HG03108 (cell line): ENCODE results near the gene SLC30A3.
"Not testable (repeated sequence)": the region's sequence is repeated elsewhere in the genome, so short reads cannot be mapped to it uniquely, and the experiment has no call there.

ENCODE experiments used
- ATAC-seq: cut with Tn5 transposase; IDR thresholded peaks from one replicate; pipeline ENCODE4 v1.9.1; 2021; ENCODE audit warnings: moderate library complexity; ENCODE audit not compliant: unreplicated experiment

The SLC30A3 gene

DNA sequence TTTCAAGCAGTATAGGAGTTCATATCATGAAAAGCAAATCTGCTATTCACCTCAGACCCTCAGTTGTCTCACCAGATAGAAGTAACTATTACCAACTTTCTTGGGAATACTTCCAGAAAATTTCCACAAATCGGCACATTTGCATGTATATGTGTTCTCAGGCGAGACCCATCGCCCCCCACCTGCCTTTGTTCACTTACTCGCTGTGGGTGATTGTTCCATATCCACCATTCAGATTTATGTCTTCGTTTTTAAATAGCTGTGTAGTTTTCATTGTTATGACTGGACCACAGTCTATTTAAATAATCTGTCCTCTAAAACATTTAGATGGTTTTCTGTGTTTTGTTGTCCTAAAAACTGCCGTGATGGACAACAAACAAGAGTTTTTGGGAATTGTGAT, 22.6 kb upstream of the SLC30A3 start:
- ATAC-seq, result no peak

DNA sequence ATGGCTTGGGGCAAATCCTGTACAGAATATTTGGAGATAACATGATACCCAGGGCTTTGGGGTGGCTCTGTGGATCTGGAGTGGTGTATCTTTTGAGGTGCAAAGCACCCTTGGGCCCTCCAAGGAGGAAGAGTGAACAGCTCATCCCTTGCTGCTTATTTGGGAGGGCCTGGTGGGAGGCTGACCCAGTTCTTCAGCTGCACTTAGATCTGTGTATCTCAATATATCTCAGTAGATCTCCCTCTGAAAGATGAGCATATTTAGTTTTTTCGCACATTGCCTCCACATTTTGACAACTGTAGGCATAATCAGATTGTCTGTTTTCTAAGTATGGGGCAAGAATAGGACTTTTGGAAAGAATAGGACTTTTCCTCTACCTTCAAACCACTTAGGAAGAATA, 22.1 kb upstream of the SLC30A3 start:
- no peak for ATAC-seq

DNA sequence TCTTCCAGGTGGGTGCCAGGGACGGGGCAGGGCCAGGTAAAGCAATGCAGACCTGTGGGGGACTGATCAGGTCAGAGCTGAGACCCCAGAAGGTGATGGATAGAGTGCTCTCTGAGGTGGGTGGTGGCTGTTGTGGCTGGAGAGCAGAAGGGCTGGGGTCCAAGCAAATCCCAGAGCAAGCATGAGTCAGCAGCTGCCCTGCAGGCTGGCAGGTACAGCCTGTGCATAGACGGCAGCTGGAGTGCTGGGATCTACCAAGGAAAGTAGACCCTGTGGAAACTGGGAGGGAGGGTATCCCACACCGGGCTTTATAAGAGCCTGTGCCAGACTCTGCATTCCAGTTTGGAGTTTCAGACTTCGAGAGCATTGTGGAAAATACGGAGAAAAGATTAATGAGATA, 20.0 kb upstream of the SLC30A3 start:
- no peak for ATAC-seq

DNA sequence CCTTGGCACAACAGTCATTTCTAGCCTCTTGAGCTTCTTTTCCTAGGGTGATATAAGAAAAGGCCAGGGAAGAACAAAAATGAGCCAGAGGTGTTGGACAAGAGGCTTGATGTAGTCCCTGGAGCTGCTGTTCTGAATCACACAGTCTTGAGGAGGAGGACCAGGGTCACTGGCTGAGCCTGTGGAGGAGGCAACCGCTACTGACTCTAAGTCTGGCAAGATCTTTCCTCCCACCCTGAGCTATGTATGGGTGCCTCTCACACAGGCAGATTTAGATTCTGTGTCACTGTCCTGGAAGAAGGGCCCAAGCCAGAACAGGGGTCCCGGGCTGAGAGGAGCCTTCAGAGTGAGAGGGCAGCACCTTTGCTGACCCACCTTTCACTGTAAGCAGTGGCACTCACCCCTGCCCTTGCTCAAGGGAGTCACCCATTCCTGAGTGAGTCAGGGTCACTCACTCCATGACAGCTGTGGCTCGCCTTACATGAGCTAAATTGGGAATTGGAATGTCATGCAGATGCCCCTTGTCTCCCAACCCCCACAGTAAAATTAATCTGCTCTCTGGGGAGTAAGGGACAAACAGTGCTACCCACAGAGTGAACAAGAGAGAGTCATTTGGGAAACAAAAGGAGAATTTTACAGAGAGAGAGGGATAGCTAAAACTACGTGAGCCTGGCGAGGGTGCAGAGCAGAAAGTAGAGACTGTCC, 19.2 kb upstream of the SLC30A3 start, which contains the start of gene TRIM54:
TRIM54 (plus strand) TSS at position 575 of the 705 bp plus-strand sequence. CDS start 303 bp downstream, outside the sequence.
- ATAC-seq, result no peak

DNA sequence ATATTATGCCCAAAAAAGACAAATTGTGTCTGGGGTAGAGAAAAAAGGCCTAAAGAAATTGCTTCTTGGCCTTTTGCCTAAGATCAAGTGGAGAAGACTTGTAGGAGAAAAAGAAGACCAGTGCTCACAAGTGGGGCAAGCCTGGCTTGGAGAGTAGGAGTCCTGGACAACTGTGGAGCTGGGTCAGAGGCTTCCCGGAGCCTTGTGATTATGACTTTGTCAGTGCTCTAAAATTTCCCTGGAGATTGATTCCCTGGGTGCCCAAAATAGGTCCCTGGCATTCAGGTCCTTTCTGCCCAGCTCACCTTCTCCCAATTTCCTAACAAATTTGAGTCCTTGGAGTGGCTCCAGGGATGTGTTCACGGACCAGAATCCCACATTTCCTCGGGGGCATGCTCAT, 18.6 kb upstream of the SLC30A3 start:
- ATAC-seq, result no peak

DNA sequence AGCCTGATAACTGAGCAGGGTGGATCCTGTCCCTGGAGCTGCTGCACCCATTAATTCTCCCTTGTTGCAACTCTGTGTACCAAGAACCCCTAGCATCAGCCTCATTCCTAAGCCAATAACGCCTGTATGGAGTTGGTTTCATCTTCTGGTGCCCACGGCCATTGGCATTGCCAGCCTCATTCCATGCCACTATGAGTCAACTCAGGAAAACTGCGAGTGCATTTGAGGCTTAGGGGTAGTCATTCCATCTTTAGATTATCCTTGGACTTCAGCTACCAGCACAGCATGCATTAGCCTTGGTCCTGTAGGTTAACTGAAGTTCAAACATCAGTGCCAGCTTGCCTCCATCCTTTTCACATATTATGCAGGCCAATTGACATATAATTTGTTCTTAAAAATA, 18.0 kb upstream of the SLC30A3 start:
- no peak for ATAC-seq

DNA sequence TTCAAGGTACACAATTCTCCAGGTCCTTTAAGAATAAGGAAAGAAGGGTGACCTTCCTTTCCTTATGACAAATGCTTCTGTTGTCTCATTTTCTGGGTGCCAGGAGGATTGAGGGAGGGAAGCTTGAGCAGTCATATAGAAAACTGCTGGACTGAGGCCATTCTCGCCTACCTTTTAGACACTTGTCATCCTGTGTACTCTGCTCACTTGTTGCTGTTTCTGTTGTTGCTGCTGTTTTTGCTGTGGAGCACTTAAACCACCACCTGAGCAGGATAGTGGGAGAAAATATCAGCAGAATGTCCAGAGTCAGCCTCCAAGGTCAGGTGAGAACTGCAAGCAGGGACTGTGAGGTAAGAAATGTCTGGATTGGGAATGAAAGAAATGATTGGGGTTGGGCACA, 15.2 kb upstream of the SLC30A3 start:
- ATAC-seq, result no peak

DNA sequence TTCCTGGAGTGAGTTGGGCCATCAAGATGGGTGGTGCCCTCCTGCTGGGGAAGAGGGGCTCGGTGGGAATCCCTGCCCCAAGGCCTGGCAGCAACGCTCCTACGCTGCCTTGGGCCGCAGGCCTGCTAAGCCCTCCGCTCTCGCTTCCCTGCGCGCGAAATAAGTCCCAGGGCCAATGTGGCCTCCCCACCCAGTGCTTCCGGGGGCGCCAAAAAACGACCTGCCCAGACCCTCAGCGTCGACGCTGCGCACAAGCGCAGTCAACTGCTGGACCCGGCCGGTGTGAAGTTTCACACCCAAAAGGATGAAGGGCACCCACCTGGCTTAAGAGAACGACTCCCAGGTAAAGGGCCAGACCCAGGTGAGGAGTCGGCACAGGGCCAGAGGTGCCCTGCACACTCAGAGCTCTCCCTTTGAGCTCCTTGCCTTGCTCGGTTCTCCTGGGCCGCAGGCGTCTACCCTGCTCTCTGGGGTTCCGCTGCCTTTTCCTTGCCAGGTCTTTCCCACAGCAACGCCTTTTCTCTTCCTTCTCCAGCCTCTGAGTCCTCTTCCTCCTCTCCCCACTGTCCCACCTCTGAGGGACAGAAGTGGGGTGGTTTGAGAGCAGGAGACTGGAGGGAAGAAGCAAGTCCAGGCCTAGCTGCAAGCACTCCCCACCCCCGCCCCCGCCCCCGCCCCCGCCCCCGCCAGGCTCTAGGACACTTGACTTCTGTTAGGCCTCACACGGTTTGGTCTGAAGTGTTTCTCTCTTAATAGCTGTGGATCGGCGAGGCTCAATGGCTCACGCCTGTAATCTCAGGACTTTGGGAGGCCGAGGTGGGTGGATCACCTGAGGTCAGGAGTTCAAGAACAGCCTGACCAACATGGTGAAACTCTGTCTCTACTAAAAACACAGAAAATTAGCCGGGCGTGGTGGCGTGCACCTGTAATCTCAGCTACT, 12.6 kb upstream of the SLC30A3 start, which contains the start of gene DNAJC5G:
DNAJC5G (plus strand) TSS at position 223 of the 940 bp plus-strand sequence. CDS start 1,296 bp downstream, outside the sequence.
- ATAC-seq, result no peak

DNA sequence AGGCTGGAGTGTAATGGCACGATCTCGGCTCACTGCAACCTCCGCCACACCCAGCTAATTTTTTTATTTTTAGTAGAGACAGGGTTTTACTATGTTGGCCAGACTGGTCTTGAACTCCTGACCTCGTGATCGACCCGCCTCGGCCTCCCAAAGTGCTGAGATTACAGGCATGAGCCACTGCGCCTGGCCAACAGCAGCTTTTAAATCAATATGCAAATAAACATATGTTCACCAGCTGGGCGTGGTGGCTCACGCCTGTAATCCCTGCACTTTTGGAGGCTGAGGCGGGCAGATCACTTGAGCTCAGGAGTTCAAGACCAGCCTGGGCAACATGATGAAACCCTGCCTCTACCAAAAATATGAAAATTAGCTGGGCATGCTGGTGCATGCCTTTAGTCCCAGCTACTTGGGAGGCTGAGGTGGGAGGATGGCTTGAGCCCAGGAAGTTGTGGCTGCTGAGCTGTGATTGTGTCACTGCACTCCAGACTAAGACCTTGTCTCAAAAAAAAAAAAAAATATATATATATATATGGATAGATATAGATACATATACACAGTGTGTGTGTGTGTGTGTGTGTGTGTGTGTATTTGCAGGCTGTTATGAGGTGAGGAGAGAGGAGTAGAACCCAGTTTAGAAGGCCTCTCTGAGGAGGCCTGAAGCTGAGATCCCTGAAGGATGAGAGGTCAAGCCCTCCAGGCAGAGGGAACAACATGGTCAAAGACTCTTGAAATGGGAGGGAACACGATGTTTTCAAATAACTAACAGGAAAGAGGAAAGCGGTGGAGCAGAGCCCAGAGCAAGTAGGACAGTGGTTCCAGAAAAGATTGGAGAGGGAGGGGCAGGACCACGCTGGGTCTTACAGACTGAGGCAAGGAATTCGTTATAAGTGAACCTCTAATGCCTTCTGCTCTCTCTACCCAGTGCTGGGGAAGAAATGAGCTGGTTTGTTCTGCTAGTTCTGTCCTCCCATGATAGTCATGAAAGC, 10.0 kb upstream of the SLC30A3 start:
- not testable (repeated sequence) for ATAC-seq

DNA sequence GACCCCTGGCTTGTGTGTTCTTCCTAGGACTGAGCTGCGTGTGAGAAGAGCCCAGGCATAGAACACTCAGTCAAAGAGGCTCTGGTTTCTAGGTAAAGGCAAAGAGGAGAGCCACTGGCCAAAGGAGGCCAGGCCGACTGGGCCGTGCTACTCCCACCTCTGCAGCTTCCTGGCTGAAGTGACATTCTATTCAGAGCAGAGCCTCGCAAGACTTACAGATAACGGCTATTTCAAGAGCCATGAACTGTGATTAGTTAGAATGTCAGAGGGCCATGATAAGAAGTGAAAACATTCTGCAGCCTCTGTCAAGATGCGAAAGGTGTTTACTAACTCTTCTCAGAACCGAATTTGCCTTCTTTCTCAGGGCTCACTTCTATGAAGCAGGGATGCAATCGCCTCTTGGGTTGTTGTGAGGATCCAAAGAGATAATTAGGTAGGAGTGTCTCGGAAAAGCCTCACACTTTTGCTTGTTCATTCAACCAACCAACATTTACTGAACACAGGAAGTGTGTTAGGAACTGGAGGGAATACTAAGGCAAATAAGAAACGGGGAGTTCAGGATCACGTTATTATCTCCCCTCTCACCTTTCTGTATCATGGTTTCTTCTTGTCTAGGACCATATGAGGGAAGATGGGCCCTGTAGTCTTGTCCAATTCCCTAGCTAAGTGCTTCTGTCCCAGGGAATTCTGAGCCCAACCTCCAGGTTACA, 8.9 kb upstream of the SLC30A3 start:
- no peak for ATAC-seq

DNA sequence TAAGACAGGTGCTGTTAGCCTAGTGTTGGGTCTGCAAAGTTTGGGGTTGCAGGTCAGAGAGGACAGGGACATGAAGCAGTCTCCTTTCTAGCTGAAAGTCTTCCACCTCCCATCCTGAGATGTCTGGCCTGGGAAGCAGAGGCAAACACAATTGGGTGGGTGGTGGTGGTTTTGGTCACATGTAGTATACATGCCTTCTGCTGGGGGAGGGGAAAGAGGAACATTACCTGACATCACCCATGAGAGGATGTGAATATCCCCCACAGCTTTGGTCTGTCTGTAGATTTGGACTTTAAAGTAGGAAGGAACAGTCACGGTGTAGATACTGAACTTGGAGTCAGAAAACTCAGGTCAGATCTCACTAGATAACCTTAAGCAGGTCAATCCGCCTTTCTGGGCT, 7.8 kb upstream of the SLC30A3 start:
- no peak for ATAC-seq

DNA sequence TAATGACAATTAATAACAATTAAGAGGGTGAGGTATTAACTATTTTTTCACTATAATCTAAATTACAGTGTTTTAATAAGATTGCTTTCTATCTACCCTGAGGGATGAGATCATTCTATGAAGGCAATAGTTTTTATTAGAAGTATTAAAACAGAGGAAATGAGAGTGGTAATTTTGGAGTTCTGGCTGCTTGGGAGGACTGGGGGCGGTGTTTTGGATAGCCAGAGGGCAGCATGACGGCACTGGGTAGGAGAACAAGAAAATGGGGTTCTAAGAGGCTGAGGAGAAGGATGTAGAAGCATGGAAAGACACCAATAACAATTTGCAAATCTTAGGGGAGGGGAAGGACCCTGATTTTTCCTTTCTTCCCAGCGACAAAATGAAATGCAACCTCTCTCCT, 7.3 kb upstream of the SLC30A3 start:
- ATAC-seq, result no peak

DNA sequence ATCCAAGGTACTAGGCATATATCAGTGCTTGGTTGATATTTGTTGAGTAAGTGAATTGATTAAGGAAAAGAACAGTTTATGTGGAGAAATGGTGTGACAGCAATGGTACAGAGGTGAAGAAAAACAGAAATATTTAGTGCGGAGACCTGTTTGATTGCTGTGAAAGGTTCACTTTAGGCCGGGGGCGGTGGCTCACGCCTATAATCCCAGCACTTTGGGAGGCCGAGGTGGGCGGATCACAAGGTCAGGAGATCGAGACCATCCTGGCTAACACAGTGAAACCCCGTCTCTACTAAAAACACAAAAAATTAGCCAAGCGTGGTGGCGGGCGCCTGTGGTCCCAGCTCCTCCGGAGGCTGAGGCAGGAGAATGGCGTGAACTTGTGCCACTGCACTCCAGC, 5.4 kb upstream of the SLC30A3 start:
- ATAC-seq, result not testable (repeated sequence)

DNA sequence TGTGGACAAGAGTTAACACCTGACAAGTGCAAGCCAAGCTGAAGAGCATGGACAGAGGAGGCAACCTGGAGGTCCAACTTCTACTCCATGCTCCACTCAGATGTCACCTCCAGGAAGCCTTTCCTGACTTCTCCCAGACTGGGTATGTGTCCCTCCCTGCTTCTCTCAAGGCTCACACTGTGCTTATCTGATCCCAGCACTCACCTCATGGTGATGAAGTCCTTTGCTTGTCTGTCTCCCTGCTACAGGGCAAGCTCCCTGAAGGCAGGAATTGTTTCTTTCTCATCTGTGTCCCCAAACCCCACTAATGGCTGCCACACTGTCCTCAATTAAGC, 2.7 kb upstream of the SLC30A3 start:
- no peak for ATAC-seq

DNA sequence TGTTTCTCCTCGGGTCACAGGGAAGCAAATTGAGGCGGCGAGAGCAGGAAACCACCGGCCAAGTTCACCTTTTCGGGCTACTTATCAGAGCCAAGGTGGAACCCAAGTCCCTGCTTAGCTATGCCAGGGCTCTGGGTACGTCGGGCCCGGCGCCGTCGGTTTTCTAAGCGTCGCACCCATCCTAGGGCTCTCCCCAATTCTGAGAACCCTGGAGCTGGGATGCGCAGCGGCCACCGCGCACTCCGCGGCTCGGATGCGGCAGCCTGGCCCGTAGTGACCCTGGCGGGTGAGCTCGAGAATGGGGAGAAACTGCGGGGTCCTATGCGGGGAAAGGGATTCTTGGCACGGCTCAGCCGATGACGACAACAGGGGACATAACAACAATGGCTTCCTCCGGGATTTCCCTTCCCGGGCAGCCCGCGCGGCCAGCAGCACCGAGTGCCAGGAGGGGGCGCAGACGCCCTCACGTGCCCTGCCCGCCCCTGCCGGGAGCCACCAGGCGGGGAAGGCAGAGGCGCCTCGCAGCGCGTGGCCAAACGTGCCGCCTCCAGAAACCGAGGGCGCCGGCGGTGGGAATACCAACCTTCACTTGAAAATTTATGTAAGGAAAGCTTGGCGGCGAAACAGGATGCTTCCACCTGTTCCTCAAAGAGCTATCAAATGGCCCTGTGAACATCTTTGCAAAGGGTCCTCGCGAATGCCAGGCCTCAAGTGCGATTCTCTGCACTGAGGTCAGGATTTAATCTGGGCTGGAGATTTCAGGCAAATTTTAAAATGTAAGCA, 2.1 kb upstream of the SLC30A3 start:
- no peak for ATAC-seq

DNA sequence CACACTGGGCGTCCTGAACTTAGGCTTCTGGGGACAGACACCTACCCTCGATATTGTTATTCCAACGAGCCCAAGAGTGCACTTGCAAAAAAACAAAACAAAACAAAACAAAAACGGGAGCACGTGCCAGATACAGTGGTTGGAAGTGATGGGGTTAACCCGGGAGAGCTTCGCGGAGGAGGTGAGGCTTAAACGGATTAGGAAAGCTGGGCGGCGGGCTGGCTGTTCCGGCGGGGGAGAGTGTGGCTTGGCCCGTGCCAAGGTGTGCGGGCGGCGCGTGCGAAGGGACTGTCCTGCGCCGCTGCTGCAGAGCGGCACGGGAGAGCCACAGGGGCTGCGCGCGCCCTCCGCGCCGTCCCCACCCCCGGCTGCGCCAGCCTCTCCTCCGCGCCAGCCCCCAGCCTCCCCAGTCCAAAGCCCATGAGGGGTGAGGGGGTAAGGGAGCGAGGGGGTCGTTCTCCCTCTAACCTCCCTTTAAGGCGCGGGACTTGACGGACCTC, 1.5 kb upstream of the SLC30A3 start:
- ATAC-seq, result no peak

DNA sequence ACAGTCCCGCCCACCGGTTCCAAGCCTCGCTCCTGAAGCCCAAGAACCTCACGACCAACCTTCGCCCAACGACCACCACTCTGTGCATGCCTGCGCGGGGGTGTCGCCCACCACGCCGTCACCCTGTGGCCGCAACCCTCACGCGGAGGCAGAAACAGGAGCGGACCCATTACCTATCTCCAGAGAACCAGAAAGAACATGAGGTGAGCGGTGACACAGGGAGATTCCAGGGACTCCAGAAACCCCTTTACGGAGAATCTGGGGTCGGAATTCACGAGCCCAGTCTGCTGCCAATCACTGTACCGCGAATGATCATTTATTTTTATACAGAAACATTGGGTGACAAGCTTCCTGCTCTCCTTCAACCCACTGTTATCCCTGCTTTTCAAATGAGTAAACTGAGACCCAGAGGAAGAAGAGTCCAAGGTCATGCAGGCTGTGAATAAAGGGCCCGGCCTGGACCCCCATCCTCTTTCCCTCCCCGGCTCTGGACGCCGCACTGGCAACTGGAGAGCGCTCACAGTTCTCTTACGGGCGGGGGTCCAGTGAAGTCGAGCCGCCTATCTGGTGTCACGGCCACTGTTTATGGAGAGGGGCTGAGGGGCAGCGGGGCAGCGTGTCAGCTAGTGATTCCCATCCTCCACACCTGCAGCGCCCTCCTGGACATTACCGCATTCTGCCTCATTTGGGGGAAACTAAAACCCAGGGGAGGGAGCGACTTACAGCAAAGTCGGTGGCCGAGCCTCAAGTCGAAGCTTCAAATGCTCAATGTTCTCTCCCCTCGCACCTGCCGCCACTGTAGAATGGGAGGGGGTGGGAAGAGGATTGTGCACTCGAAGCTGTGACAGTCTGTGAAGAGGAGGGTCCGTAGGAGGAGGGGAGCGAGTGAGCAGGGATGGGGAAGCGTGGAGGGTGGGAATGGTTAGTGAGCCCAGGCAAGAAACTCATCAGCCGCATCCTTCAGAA, 723 bp upstream of the SLC30A3 start:
- ATAC-seq, result no peak

DNA sequence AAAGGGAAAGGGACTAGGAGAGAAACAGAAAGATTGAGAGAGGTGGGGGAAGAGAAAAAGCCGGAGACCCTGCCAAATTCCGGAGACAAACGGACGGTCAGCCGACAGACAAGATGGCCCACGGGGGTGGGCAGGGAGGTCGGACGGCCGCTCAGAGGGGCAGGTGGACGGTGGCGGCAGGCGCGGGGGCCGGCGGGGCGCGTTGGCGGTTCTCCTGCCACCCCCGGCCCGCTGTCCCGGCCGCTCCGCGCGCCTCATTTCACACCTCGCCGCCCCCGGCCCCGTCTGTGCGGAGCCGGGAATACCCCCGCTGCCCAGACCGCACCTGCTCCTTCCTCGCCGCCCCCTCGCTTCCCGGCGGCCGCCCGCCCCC, 935 bp downstream of the SLC30A3 start:
- ATAC-seq, result no peak
